ENCODE results near the gene FSTL4. TPM values are rescaled to one million over a fixed set of nuclear protein-coding genes. Genes with fewer than 3 reads are reported as not detected.

Gene FSTL4
- total RNA-seq, 4 donors from 2014 or later: 0.18 to 0.27 (median 0.20) TPM; not detected in 1

GRCh38 chr5:133613743-133614142 is 1.4 kb upstream of the FSTL4 start:
- H3K9me3 ChIP-seq: no peaks in the 10 kb centered on the region
- ATAC-seq (no peak), DNase-seq (no peak)
- TF ChIP-seq CTCF (IDR thresholded peaks at IDR 0.05 in 4 of 5, conservative IDR thresholded peaks at IDR 0.05 in 1 of 5) (no peak), POLR2A (IDR thresholded peaks at IDR 0.05) (no peak)
- no peak overlapping the region for H3K4me3 ChIP-seq
- H3K27me3 ChIP-seq: peaks cover 22 to 38% (median 27%) of the 10 kb centered on the region in 3 donors
- H3K27ac ChIP-seq: no peak overlapping the region
- H3K36me3 ChIP-seq: no peaks in the 10 kb centered on the region
- in situ Hi-C loops (cut with MboI; ENCODE audit: low sequenced_read_pairs in 4 of 4): no loop called here
- peaks cover 7 to 11% of the 10 kb centered on the region in 2 donors for H3K4me1 ChIP-seq
- intact Hi-C loops (cut with DNase I; ENCODE audit: low total_unique reads): no loop called here

GRCh38 chr5:133613184-133613583 is 843 bp upstream of the FSTL4 start:
- DNase-seq (no peak), ATAC-seq (no peak)
- intact Hi-C loops (cut with DNase I; ENCODE audit: low total_unique reads): no loop called here
- Histone ChIP-seq H3K9me3 (no peaks in the 10 kb centered on the region), H3K4me3 (no peak overlapping the region), H3K27me3 (peaks cover 27 to 44% (median 27%) of the 10 kb centered on the region in 3 donors), H3K4me1 (peaks cover 7 to 11% of the 10 kb centered on the region in 2 donors), H3K36me3 (no peaks in the 10 kb centered on the region), H3K27ac (no peak overlapping the region)
- in situ Hi-C loops (cut with MboI; ENCODE audit: low sequenced_read_pairs in 4 of 4): no loop called here
- no peak for TF ChIP-seq POLR2A (IDR thresholded peaks at IDR 0.05)
- no peak for TF ChIP-seq CTCF (IDR thresholded peaks at IDR 0.05 in 4 of 5, conservative IDR thresholded peaks at IDR 0.05 in 1 of 5)

GRCh38 chr5:133611357-133612248 is 738 bp downstream of the FSTL4 start:
- Histone ChIP-seq H3K9me3 (no peaks in the 10 kb centered on the region), H3K4me3 (peak overlapping the region; percentile 42 to 55 (median 46)), H3K27ac (no peak overlapping the region), H3K4me1 (peaks cover 7 to 11% of the 10 kb centered on the region in 2 donors), H3K27me3 (peaks cover 27 to 58% (median 39%) of the 10 kb centered on the region in 3 donors), H3K36me3 (no peaks in the 10 kb centered on the region)
- in situ Hi-C loops (cut with MboI; ENCODE audit: low sequenced_read_pairs in 4 of 4) (no loop called here), intact Hi-C loops (cut with DNase I; ENCODE audit: low total_unique reads) (no loop called here)
- TF ChIP-seq POLR2A (IDR thresholded peaks at IDR 0.05): no peak
- no peak for TF ChIP-seq CTCF (IDR thresholded peaks at IDR 0.05 in 4 of 5, conservative IDR thresholded peaks at IDR 0.05 in 1 of 5)
- peak in 1 of 2 donors; percentile 16 for ATAC-seq
- no peak for DNase-seq

- in situ Hi-C loops (cut with MboI; ENCODE audit: low sequenced_read_pairs in 4 of 4) (no loop called here), intact Hi-C loops (cut with DNase I; ENCODE audit: low total_unique reads) (no loop called here)
- Histone ChIP-seq H3K9me3 (no peaks in the 10 kb centered on the region), H3K27ac (no peak overlapping the region), H3K27me3 (peaks cover 27 to 59% (median 39%) of the 10 kb centered on the region in 3 donors), H3K36me3 (no peaks in the 10 kb centered on the region), H3K4me3 (peak overlapping the region; percentile 42 to 55 (median 46)), H3K4me1 (peaks cover 7 to 11% of the 10 kb centered on the region in 2 donors)
- DNase-seq (peak; percentile 20 to 31), ATAC-seq (peak; percentile 73 to 79)
- TF ChIP-seq CTCF (IDR thresholded peaks at IDR 0.05 in 4 of 5, conservative IDR thresholded peaks at IDR 0.05 in 1 of 5): peak in 3 of 5 experiments; percentile 21 to 59 (median 57)
- no peak for TF ChIP-seq POLR2A (IDR thresholded peaks at IDR 0.05)
Measured at GRCh38 chr5:133610489-133611356, 1.6 kb downstream of the FSTL4 start.

Data from gastrocnemius medialis (tissue), 4 donors.